GM21367 (cell line): ENCODE results near the gene MPG.

Experiments used
- ATAC-seq: cut with Tn5 transposase; IDR thresholded peaks from one replicate; pipeline ENCODE4 v1.9.1; 2021; ENCODE audit not compliant: unreplicated experiment

MPG gene

DNA sequence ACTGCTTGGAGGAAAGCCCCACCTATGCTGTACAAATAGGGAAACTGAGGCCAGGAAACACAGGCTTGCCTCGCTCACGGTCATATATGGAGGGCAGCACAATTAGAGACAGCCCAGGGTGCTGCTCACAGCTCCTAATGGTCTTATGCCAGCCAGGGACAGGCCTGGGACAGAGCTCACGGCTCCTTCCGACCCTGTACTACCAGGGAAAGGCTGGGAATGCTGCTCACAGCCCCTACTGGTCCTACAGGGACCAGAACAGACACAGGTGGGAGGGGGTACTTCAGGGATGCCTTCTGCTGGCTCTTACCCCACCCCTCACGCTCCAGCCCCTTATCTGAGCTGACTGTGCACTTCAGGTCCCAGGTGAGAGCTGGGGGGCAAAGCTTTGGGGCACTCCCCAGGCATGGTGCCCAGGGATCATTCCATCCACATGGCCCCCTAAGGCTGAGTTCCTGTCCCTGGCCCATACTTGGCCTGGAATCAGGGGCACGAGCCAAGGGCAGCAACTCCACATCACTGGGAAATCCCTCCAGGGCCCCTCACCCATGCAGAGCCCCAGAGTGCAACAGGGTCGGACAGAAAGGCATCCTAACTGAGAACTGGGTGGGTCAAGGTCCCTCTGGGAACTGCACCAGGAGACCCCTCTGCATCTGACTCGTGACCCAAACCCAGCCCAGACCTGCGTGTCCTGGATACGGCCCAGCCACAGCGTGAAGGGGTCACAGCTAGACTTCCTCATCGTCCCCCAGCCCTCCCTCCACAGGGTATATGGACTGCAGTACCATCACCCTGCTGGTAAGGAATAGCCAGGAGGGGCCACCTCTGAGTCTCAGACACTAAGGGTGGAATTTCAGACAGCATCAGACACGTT is 11.5 kb upstream of the MPG start:
- no peak for ATAC-seq

DNA sequence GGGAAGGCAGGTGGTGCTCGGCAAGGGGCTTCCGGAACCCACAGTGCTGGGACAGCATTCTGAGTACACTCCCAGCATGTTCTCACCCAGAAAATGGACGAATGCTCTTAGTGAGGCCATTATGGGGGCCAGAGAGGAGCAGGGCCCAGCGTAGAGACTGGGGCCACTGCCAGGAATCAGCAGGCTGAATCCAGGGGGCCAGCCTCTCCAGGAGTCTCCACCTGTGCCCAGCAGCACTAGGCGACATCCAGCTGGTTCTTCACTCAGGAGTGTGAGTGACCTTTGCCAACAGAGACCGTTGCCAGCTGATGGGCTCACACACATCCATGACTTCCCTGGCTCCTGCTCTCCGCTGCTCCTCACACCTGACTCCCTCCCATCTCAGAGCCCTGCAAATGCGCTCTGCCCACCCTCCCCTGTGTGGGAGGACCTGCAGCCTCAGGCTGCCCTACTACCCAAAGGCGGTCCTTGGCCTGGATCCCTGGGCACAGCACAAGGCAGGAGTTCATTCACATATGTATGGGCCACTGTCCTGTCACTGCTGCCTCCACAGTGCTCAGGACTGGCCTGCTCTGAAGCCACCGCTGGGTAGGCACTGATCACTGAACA is 10.7 kb upstream of the MPG start:
- ATAC-seq: no peak

GRCh38 chr16:67884-68789 is 9.9 kb upstream of the MPG start:
- ATAC-seq: no peak

- no peak for ATAC-seq
Observed at GRCh38 chr16:69181-69580, 8.8 kb upstream of the MPG start.

GRCh38 chr16:71210-71539 is 6.8 kb upstream of the MPG start:
- no peak for ATAC-seq

GRCh38 chr16:71540-72401 is 6.3 kb upstream of the MPG start:
- no peak for ATAC-seq

- no peak for ATAC-seq
Observed at GRCh38 chr16:72561-73548, 5.2 kb upstream of the MPG start, which contains the start of gene RHBDF1. TSS of gene RHBDF1 (minus strand) at chr16:72631. CDS start at chr16:65015, 7,616 bp downstream.

- ATAC-seq: no peak
Observed at GRCh38 chr16:74051-74746, 3.8 kb upstream of the MPG start.

GRCh38 chr16:74747-75334 is 3.2 kb upstream of the MPG start:
- no peak for ATAC-seq

- ATAC-seq: no peak
Observed at GRCh38 chr16:75580-76501, 2.2 kb upstream of the MPG start.

DNA sequence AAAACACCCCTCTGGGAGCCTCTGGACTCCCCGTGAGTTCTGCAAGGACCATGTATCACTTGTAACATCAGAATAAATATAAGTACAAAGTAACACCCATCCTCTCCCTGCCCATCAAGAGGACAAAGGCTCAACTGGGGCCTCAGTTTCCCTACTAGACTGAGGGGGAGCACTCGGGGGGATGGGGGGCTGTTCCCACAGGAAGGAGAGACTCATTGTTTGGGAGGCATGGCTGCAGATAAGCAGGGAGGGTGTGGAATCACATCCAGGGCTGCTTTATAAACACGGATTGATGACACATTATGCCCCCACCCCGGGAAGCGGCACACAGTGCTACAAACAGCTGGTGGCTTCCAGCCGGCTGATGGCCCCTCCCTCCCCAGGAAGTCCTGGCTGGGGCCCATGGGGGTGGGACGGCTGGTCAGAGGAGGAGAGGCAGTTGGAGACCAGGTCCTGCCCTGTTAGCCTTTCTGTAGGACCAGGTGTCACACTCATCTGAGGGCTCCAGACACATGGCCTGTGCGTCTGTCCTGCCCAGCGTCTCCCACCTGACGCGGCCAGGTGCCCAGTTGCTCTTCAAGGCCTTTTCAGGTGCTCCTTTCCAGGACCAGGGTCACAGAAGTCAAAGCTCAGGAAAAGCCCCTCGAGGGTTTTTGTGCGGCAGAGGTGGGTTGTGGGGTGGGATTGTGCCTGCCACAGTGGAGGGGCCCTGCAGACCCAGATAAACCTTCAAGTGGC is 1.3 kb upstream of the MPG start:
- no peak for ATAC-seq

- ATAC-seq: peak; percentile 23
Observed at GRCh38 chr16:77273-77806, 685 bp upstream of the MPG start.

GRCh38 chr16:78444-79150 is 572 bp downstream of the MPG start:
- no peak for ATAC-seq

- no peak for ATAC-seq
Observed at GRCh38 chr16:79151-80054, 1.4 kb downstream of the MPG start.

DNA sequence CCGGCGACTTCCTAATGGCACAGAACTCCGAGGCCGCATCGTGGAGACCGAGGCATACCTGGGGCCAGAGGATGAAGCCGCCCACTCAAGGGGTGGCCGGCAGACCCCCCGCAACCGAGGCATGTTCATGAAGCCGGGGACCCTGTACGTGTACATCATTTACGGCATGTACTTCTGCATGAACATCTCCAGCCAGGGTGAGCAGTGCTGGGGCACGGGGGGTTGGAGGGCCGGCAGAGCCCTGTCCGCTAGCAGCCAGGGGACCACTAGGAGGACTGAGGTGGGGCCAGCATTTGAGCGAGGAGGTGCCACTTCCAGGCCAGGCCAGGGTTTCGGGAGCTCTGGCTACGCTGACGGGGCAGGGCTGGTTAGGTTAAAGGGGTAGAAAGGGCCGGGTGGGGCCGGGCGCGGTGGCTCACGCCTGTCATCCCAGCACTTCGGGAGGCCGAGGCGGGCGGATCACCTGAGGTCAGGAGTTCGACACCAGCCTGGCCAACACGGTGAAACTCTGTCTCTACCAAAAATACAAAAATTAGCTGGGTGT is 5.1 kb downstream of the MPG start:
- no peak for ATAC-seq
